H9 (cell line): ENCODE results near the gene HYAL3. TPM values are rescaled to one million over a fixed set of nuclear protein-coding genes. Genes with fewer than 3 reads are reported as not detected.
A peak's percentile ranks its signal among the peaks of the same experiment; 100 is the strongest.

ENCODE experiments used
- DNase-seq: peaks from one replicate; pipeline ENCODE4 v3.0.0-alpha.2; 2017
- H2AFZ ChIP-seq: one replicate; pipeline ENCODE4 v1.6.1; 2013; ENCODE audit warnings: mild to moderate bottlenecking, low read length, control low read depth, moderate library complexity
- H2AK5ac ChIP-seq: 2 replicates; pipeline ENCODE4 v1.6.1; 2013; ENCODE audit warnings: low read length, control low read depth, mixed read lengths; ENCODE audit not compliant: insufficient read length
- H2BK120ac ChIP-seq: one replicate; pipeline ENCODE4 v1.6.1; 2013; ENCODE audit warnings: low read depth, mild to moderate bottlenecking, low read length, control low read depth, inconsistent platforms; ENCODE audit not compliant: poor library complexity, severe bottlenecking
- H2BK12ac ChIP-seq: 2 replicates; pipeline ENCODE4 v1.6.1; 2013; ENCODE audit warnings: low read length, control low read depth, mixed read lengths, low read depth; ENCODE audit not compliant: insufficient read length
- H2BK15ac ChIP-seq: 2 replicates; pipeline ENCODE4 v1.6.1; 2013; ENCODE audit warnings: low read depth, low read length, control low read depth
- H2BK20ac ChIP-seq: one replicate; pipeline ENCODE4 v1.6.1; 2013; ENCODE audit warnings: low read depth, mild to moderate bottlenecking, low read length, control low read depth, inconsistent platforms; ENCODE audit not compliant: poor library complexity, severe bottlenecking
- H2BK5ac ChIP-seq: 2 replicates; pipeline ENCODE4 v1.6.1; 2013; ENCODE audit warnings: low read length, control low read depth, mixed read lengths; ENCODE audit not compliant: insufficient read length
- H3K14ac ChIP-seq: 2 replicates; pipeline ENCODE4 v1.6.1; 2013; ENCODE audit warnings: low read length, control low read depth; ENCODE audit not compliant: insufficient read depth
- H3K18ac ChIP-seq: 2 replicates; pipeline ENCODE4 v1.6.1; 2013; ENCODE audit warnings: low read depth, mild to moderate bottlenecking, mixed read lengths, low read length, control low read depth; ENCODE audit not compliant: insufficient read length
- H3K23ac ChIP-seq: 2 replicates; pipeline ENCODE4 v1.6.1; 2013; ENCODE audit warnings: low read length, control low read depth, mixed read lengths, low read depth; ENCODE audit not compliant: insufficient read length
- H3K23me2 ChIP-seq: 2 replicates; pipeline ENCODE4 v1.6.1; 2013; ENCODE audit warnings: low read depth, mild to moderate bottlenecking, mixed read lengths, low read length, control low read depth; ENCODE audit not compliant: insufficient read length, poor library complexity, severe bottlenecking
- H3K27ac ChIP-seq: 2 replicates; pipeline ENCODE4 v1.5.1; 2013; ENCODE audit warnings: low read length, control low read depth, mixed read lengths, low read depth; ENCODE audit not compliant: insufficient read length
- H3K27me3 ChIP-seq: 2 replicates; pipeline ENCODE4 v1.6.1; 2013; ENCODE audit warnings: low read length, control low read depth, inconsistent platforms; ENCODE audit not compliant: insufficient read depth
- H3K4ac ChIP-seq: 2 replicates; pipeline ENCODE4 v1.6.1; 2013; ENCODE audit warnings: low read depth, mild to moderate bottlenecking, control low read depth, inconsistent platforms, low read length, moderate library complexity
- H3K4me1 ChIP-seq: 2 replicates; pipeline ENCODE4 v1.6.1; 2013; ENCODE audit warnings: low read length, control low read depth, inconsistent platforms; ENCODE audit not compliant: insufficient read depth
- H3K4me2 ChIP-seq: 2 replicates; pipeline ENCODE4 v1.6.1; 2013; ENCODE audit warnings: low read length, control low read depth, mixed read lengths; ENCODE audit not compliant: insufficient read length, insufficient read depth
- H3K56ac ChIP-seq: 2 replicates; pipeline ENCODE4 v1.6.1; 2013; ENCODE audit warnings: low read depth, mild to moderate bottlenecking, mixed read lengths, low read length, control low read depth; ENCODE audit not compliant: insufficient read length
- H3K79me1 ChIP-seq: 2 replicates; pipeline ENCODE4 v1.6.1; 2013; ENCODE audit warnings: low read depth, mild to moderate bottlenecking, moderate library complexity, low read length, control low read depth, inconsistent platforms; ENCODE audit not compliant: insufficient read depth, poor library complexity, severe bottlenecking
- H3K79me2 ChIP-seq: 2 replicates; pipeline ENCODE4 v1.6.1; 2013; ENCODE audit warnings: low read length, control low read depth, inconsistent platforms; ENCODE audit not compliant: insufficient read depth
- H3K9ac ChIP-seq: 2 replicates; pipeline ENCODE4 v1.6.1; 2013; ENCODE audit warnings: low read length, control low read depth, mixed read lengths; ENCODE audit not compliant: insufficient read length; ENCODE audit errors: extremely low read depth
- H3K9me3 ChIP-seq: one replicate; pipeline ENCODE4 v1.6.1; 2013; ENCODE audit warnings: low read depth, low read length, inconsistent platforms; ENCODE audit not compliant: control insufficient read depth
- H3T11ph ChIP-seq: one replicate; pipeline ENCODE4 v1.6.1; 2013; ENCODE audit warnings: mild to moderate bottlenecking, low read length, control low read depth, inconsistent platforms
- H4K20me1 ChIP-seq: one replicate; pipeline ENCODE4 v1.6.1; 2013; ENCODE audit not compliant: control insufficient read depth, insufficient read length, insufficient read depth
- H4K5ac ChIP-seq: 2 replicates; pipeline ENCODE4 v1.6.1; 2013; ENCODE audit warnings: low read depth, mild to moderate bottlenecking, mixed read lengths, low read length, control low read depth; ENCODE audit not compliant: insufficient read length
- H4K8ac ChIP-seq: replicated peaks from 2 replicates; pipeline ENCODE4 v1.6.1; 2013; ENCODE audit warnings: low read length, control low read depth, mixed read lengths, low read depth; ENCODE audit not compliant: insufficient read length
- H4K91ac ChIP-seq: 2 replicates; pipeline ENCODE4 v1.6.1; 2013; ENCODE audit warnings: low read depth, mild to moderate bottlenecking, moderate library complexity, mixed read lengths, low read length, control low read depth; ENCODE audit not compliant: insufficient read length
- H3K27ac Mint-ChIP-seq, 3 experiments: 2 replicates in 2 of 3; 3 replicates in 1 of 3; pipeline ENCODE4 v1.8.0; 2020 to 2021; ENCODE audit warnings: mixed read lengths in 3 of 3, mild to moderate bottlenecking in 1 of 3, moderate library complexity in 1 of 3
- H3K27me3 Mint-ChIP-seq: 2 replicates; pipeline ENCODE4 v1.8.0; 2021; ENCODE audit warnings: low read depth, mild to moderate bottlenecking, moderate library complexity, mixed read lengths
- H3K36me3 Mint-ChIP-seq, 3 experiments: 2 replicates in 2 of 3; 3 replicates in 1 of 3; pipeline ENCODE4 v1.8.0; 2020 to 2021; ENCODE audit warnings: low read depth in 3 of 3, mixed read lengths in 3 of 3; ENCODE audit not compliant: insufficient read depth in 1 of 3
- H3K4me1 Mint-ChIP-seq, 2 experiments: 2 replicates each; pipeline ENCODE4 v1.8.0; 2020; ENCODE audit warnings: mixed read lengths in 2 of 2
- H3K4me3 Mint-ChIP-seq, 2 experiments: 2 replicates in 1 of 2; 3 replicates in 1 of 2; pipeline ENCODE4 v1.8.0; 2020 to 2021; ENCODE audit warnings: mild to moderate bottlenecking in 2 of 2, mixed read lengths in 2 of 2, moderate library complexity in 1 of 2
- H3K9me3 Mint-ChIP-seq, 2 experiments: 2 replicates in 1 of 2; 3 replicates in 1 of 2; pipeline ENCODE4 v1.8.0; 2020; ENCODE audit warnings: mild to moderate bottlenecking in 2 of 2, mixed read lengths in 2 of 2, moderate library complexity in 1 of 2
- CTCF ChIP-seq: fragments of 200-600 bp; sonication (generic); conservative IDR thresholded peaks from 3 replicates; pipeline ENCODE4 v1.8.0; 2021; ENCODE audit warnings: antibody characterized with exemption, mild to moderate bottlenecking
- WGBS: extraction: QIAGEN DNeasy Blood & Tissue Kit; methylation state at CpG from one replicate; pipeline ENCODE4 v1.1.7; 2013; ENCODE audit warnings: missing lambda C conversion rate, low lambda C conversion rate, mixed read lengths; ENCODE audit not compliant: insufficient read length; ENCODE audit errors: extremely low coverage; 5-methylcytosine and 5-hydroxymethylcytosine counted together
- total RNA-seq: library from RNA; stranded (reverse); gene quantifications from 2 replicates; pipeline ENCODE4 v1.2.1, GENCODE V29; 2021

Gene HYAL3
- total RNA-seq, 1 experiment from 2014 or later: 3.1 TPM

DNA sequence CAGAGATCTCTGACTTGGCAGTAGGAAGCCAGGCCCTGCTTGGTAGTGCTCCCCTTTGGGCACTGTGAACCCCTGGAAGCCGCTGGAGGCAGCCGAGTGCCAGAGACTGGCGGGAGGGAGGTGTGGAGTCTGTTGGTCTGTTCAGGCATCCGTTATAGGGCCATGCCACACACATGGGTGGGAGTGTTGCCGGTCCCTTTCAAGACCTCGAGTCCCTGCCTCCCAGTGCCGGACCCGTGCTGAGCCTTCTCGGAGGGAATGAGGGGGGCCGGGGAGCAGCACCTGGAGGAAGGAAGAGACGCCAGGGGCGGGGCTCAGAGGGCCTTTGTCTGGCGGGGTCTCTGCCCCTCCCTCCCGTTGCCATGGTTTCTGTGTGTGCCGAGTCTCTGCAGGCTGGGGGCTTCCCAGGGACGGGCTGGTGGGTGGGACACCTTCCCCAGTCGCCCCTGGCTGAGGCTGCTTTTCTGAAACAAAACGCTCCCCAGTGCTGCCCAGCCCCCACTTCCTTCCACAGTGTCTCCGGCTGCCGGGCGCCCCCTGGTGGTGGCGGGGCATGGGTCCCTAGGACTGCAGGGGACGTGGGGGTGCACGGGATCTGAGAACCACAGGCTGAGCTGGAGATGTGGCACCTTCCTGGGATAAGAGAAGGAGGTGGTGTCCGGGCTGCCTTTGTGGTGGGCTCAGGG is 53.2 kb downstream of the HYAL3 start:
- no peak overlapping the region for H4K5ac ChIP-seq
- H4K91ac ChIP-seq: no peak overlapping the region
- H2AK5ac ChIP-seq: no peak overlapping the region
- Mint-ChIP-seq H3K4me3 (peak overlapping the region in 1 of 2 experiments; percentile 56; a peak in 1 of 5 replicates), H3K27me3 (no peaks in the 10 kb centered on the region), H3K36me3 (peaks cover 6 to 29% (median 24%) of the 10 kb centered on the region in 3 experiments), H3K4me1 (peaks cover 57 to 65% of the 10 kb centered on the region in 2 experiments), H3K9me3 (no peaks in the 10 kb centered on the region), H3K27ac (peak overlapping the region; percentile 94; a peak in 6 of 7 replicates)
- H4K8ac ChIP-seq: no peak overlapping the region
- H2BK5ac ChIP-seq: no peak overlapping the region
- peak; percentile 98 for DNase-seq
- H3K79me1 ChIP-seq: peaks cover 14% of the 10 kb centered on the region
- no peak overlapping the region for H2BK20ac ChIP-seq
- TF ChIP-seq CTCF: peak; percentile 99
- H3K27ac ChIP-seq: no peak overlapping the region
- H3K4me1 ChIP-seq: peaks cover 9% of the 10 kb centered on the region; the same call in 1 of the 2 replicates
- peaks cover 26% of the 10 kb centered on the region; the same call in 1 of the 2 replicates for H3K79me2 ChIP-seq
- H3K23me2 ChIP-seq: peaks cover 3% of the 10 kb centered on the region
- H3K56ac ChIP-seq: no peak overlapping the region
- peak overlapping the region; percentile 75 for H3K14ac ChIP-seq
- H3K4ac ChIP-seq: no peak overlapping the region
- no peak overlapping the region for H3K9ac ChIP-seq
- H3K18ac ChIP-seq: peak overlapping the region; percentile 64
- no peak overlapping the region for H3K23ac ChIP-seq
- no peak overlapping the region for H2BK15ac ChIP-seq
- no peaks in the 10 kb centered on the region for H3K9me3 ChIP-seq
- H2BK12ac ChIP-seq: no peak overlapping the region
- H3K4me2 ChIP-seq: peak overlapping the region; percentile 9
- H2AFZ ChIP-seq: no peak overlapping the region
- H3K27me3 ChIP-seq: no peaks in the 10 kb centered on the region
- no peak overlapping the region for H3T11ph ChIP-seq
- peaks cover 3% of the 10 kb centered on the region for H4K20me1 ChIP-seq
- H2BK120ac ChIP-seq: no peak overlapping the region
- no CpG with 5 or more reads among the region's 25 CpGs for WGBS
